Measurements from ENCODE around the gene ITGB2.

GRCh38 chr21:44908908-44909307 is 11.8 kb downstream of the ITGB2 start:
- TF ChIP-seq CTCF (IDR thresholded peaks at IDR 0.05) (no peak), POLR2A (IDR thresholded peaks at IDR 0.05) (no peak)

Data from suprapubic skin (tissue), 3 donors.